OCI-LY3 (cell line): ENCODE results near the gene CPEB3.

Source experiments
- CTCF ChIP-seq: fragments of 200-600, 300-600 bp; sonication (generic); IDR thresholded peaks from 2 replicates; pipeline ENCODE4 v1.5.1; 2014; ENCODE audit warnings: antibody characterized with exemption, low read length, low read depth
- EZH2phosphoT487 ChIP-seq: fragments of 200-600 bp; shearing (Covaris generic); IDR thresholded peaks from 2 replicates; pipeline ENCODE4 v1.6.1; 2018; ENCODE audit warnings: antibody characterized with exemption, mixed run types, low read depth

DNA sequence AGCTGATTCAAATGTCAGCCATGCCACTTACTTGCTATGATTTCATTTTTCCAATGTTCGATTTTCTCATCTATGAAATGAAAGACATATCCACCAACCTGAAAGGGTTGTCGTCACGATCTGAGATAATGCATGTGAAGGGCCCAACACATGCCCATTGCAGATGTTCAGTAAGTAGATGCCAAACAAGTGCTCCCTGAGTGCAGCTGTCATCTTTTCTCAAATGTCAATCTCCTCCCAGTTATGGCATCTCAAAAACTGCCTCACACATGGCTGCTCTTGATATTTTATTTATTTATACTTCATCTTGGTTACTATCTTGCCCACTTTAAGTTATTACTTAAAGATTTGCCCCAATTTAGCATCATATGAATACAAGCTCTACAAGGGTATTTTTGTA is 16.8 kb downstream of the CPEB3 start:
- no peak for TF ChIP-seq CTCF
- no peak for TF ChIP-seq EZH2phosphoT487
